Astrocyte of the spinal cord (primary cell): ENCODE measurements around the gene SPOCK1.
"Not testable (repeated sequence)": the region's sequence is repeated elsewhere in the genome, so short reads cannot be mapped to it uniquely, and the experiment has no call there.

ENCODE experiments used
- DNase-seq: peaks from one replicate; pipeline ENCODE4 v3.0.0; 2011; ENCODE audit warnings: low read depth, low spot score
- H3K4me3 ChIP-seq: 2 replicates; pipeline ENCODE4 v1.5.1; 2011; ENCODE audit warnings: low read depth, mild to moderate bottlenecking, low read length, moderate library complexity
- CTCF ChIP-seq: IDR thresholded peaks from 2 replicates; pipeline ENCODE4 v1.5.1; 2012; ENCODE audit warnings: low read depth, mild to moderate bottlenecking, low read length, inconsistent platforms
- in situ Hi-C: cut with HindIII; loops from 2 replicates; pipeline ENCODE4 v1.10.0; 2017; ENCODE audit warnings: low sequenced_read_pairs

Gene SPOCK1

DNA sequence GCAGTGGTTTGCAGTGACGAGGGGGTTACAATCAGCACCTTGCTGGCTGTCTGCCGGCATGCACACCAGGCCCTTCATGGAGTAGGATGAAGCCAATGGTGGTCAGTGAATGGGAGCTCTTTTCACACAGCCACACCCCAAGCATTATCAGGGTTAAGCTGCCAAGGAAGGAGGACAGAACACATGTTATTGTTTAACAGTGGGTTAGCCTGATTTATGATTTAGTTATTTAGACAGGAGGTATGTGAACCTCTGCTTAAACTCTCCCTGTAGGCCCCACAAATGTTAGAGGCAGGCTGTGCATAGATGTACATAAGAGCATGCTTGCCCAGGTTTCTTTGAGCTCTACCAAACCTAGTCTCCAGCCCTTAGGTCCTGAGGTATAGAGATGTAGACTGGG is 262.9 kb downstream of the SPOCK1 start:
- in situ Hi-C loops = no loop called here

DNA sequence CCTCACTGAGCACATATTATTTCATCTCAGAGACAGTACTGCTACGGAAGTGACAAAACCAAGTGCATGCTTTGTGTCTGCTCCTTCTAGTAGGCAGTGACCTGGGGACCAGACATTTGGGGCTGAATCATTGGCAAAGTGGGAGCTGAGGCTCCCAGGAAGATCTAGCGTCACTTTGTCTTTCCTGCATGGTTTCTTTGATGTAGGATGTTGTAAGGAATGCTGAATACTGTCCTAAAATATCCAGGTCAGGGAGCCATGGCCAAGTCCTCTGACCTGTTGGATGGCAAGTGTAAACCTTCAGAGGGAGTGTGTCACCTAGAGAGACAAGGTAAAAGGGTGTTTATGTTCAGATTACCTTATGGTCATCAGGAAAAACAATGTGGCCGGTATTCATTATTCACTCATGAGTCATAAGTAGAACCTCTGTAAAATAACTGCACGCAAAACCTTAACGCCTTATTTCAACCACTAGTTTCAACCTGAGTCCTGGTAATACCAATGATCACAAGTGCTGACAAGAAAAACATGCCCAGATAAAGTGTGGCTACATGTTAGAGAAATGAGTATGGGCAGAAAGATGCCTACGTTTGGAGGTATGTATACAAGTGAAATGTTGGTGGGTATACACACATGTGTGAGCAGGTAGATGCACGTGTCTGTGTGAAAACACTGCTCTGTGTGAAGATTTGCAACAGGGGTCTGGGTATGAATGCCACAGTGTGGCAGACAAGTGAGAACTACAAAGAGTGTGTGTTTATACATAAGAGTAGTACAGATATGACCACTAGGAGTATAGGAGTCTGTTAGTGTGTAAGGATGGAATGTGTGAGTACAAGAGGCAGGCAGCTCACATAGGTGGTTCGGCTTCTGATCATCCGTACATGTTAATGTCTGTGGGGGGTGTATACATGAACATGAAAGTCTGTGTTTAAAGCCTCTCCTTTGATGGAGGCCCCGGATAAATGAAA is 263.9 kb downstream of the SPOCK1 start:
- in situ Hi-C loops = no loop called here
- TF ChIP-seq CTCF = no peak
- DNase-seq = peak; percentile 41
- H3K4me3 ChIP-seq = no peak overlapping the region

More for the DNA sequence above, 262.9 kb downstream of the SPOCK1 start:
- no peak for TF ChIP-seq CTCF
- H3K4me3 ChIP-seq = no peak overlapping the region
- DNase-seq = no peak

GRCh38 chr5:137233726-137234125 is 265.4 kb downstream of the SPOCK1 start:
- peak; percentile 22 for DNase-seq
- no peak overlapping the region for H3K4me3 ChIP-seq
- in situ Hi-C loops = no loop called here
- TF ChIP-seq CTCF = no peak

GRCh38 chr5:137233304-137233703 is 265.8 kb downstream of the SPOCK1 start:
- in situ Hi-C loops, H3K4me3 ChIP-seq, DNase-seq: not testable (repeated sequence)

DNA sequence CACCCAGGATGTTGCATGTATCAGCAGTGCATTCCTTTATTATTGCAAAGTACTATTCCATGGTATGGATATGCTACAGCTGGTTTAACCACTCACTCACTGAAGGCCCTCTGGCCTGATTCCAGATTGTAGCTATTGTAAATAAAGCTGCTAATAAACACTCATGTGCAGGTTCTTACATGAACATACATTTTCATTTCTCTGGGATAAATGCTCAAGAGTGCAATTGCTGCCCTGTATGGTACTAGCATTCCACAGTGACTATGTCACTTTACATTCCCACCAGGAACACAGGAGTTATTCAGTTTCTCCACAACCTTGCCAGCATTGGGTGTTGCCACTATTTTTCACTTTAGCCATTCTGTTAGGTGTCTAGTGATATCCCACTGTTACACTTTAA is 267.6 kb downstream of the SPOCK1 start:
- no peak for TF ChIP-seq CTCF
- DNase-seq = peak; percentile 14
- no peak overlapping the region for H3K4me3 ChIP-seq
- in situ Hi-C loops = no loop called here

DNA sequence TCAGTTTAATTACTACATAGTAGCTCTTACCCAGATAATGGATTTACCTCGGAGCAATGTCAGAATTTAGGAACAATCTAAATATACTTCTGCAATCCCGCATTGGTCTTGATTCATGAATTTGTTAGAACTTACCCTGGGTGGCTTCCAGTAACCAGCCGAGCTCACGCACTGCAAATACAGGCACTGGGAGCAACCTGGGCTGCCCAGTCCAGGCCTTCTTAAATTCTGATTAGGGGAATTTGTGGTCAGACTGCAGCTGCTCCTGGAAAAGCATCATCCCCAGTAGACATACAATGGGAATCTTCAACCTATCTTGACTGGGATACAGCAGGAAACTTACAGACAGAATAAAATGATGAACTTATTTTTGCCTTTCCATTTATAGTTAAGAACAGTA is 270.3 kb downstream of the SPOCK1 start:
- in situ Hi-C loops = no loop called here
- no peak for TF ChIP-seq CTCF
- no peak for DNase-seq
- no peak overlapping the region for H3K4me3 ChIP-seq

DNA sequence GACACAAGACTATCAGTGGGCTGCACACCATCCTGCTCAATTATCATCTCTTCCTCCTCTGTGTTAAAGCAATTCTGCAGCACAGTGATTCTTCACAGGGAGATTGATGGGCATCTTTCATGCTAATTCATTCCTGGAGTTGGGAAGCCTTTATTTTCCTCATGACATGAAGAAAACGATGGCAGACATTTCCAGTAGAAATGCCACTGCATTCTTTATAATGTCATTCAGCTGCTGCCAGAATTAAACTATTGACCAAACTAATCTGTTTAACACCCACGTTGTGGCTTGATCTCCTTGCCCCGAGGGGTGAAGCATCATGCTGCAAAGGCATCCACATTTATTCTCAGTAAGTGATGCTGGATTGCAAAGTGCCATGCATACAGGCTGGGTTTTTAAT is 273.0 kb downstream of the SPOCK1 start:
- DNase-seq = no peak
- in situ Hi-C loops = no loop called here
- TF ChIP-seq CTCF = no peak
- H3K4me3 ChIP-seq = no peak overlapping the region
